SK-N-MC (cell line): Measurements from ENCODE around the gene PAMR1.

Source experiments
- EZH2 ChIP-seq: fragments of 200-600 bp; sonication (generic); IDR thresholded peaks from one replicate; pipeline ENCODE4 v1.6.1; 2017; ENCODE audit warnings: antibody characterized with exemption
- FOXP2 ChIP-seq: optimal IDR thresholded peaks from 2 replicates; pipeline ENCODE3; 2011; ENCODE audit warnings: mild to moderate bottlenecking, moderate library complexity; ENCODE audit not compliant: insufficient read depth; ENCODE audit errors: extremely low read length, control extremely low read depth
- POLR2AphosphoS5 ChIP-seq: IDR thresholded peaks from 2 replicates; pipeline ENCODE4 v1.6.1; 2012; ENCODE audit warnings: mild to moderate bottlenecking, low read depth, low read length, borderline replicate concordance

GRCh38 chr11:35548925-35549561 is 23.6 kb upstream of the PAMR1 start:
- no peak for TF ChIP-seq POLR2AphosphoS5
- no peak for TF ChIP-seq EZH2
- TF ChIP-seq FOXP2 = no peak
